IPS-20b (cell line): Measurements from ENCODE around the gene TCEAL4.
"Not testable (repeated sequence)": the region's sequence is repeated elsewhere in the genome, so short reads cannot be mapped to it uniquely, and the experiment has no call there.

ENCODE experiments used
- H3K27ac ChIP-seq: one replicate; pipeline ENCODE4 v1.5.1; 2013; ENCODE audit warnings: low read length
- H3K27me3 ChIP-seq: 2 replicates; pipeline ENCODE4 v1.6.1; 2013; ENCODE audit warnings: mild to moderate bottlenecking, low read length, inconsistent platforms; ENCODE audit not compliant: insufficient read depth
- H3K36me3 ChIP-seq: 2 replicates; pipeline ENCODE4 v1.6.1; 2013; ENCODE audit warnings: low read depth, mild to moderate bottlenecking, inconsistent platforms, low read length, moderate library complexity; ENCODE audit not compliant: insufficient read depth
- H3K4me1 ChIP-seq: 2 replicates; pipeline ENCODE4 v1.6.1; 2013; ENCODE audit warnings: mild to moderate bottlenecking, control low read depth, inconsistent platforms, low read length, moderate library complexity; ENCODE audit not compliant: insufficient read depth
- H3K4me3 ChIP-seq: 2 replicates; pipeline ENCODE4 v1.5.1; 2013; ENCODE audit warnings: mild to moderate bottlenecking, low read length, inconsistent platforms
- H3K9ac ChIP-seq: 2 replicates; pipeline ENCODE4 v1.6.1; 2013; ENCODE audit warnings: low read depth, mild to moderate bottlenecking, inconsistent platforms, low read length, moderate library complexity
- H3K9me3 ChIP-seq: 2 replicates; pipeline ENCODE4 v1.6.1; 2013; ENCODE audit warnings: mild to moderate bottlenecking, low read depth, low read length, inconsistent platforms; ENCODE audit not compliant: insufficient read depth

Gene TCEAL4

GRCh38 chrX:103595202-103595601 is 9.9 kb downstream of the TCEAL4 start:
- not testable (repeated sequence) for H3K36me3 ChIP-seq, H3K9ac ChIP-seq, H3K9me3 ChIP-seq, H3K27me3 ChIP-seq, H3K4me3 ChIP-seq, H3K27ac ChIP-seq, H3K4me1 ChIP-seq

- no peak within 1 kb of the TSS for H3K27ac ChIP-seq
Observed at GRCh38 chrX:103607364-103608305, 22.3 kb downstream of the TCEAL4 start, which contains the start of gene TCEAL3. Gene TCEAL3, plus strand, starts transcription at chrX:103607963. Its CDS starts 1,102 bp downstream, at chrX:103609065.

GRCh38 chrX:103608306-103608963 is 23.1 kb downstream of the TCEAL4 start:
- Histone ChIP-seq H3K27ac (no peak overlapping the region), H3K9me3 (no peaks in the 10 kb centered on the region)

More at GRCh38 chrX:103607364-103608305, 22.3 kb downstream of the TCEAL4 start, which contains the start of gene TCEAL3:
- Histone ChIP-seq H3K9ac (peak within 1 kb of the TSS; percentile 74; the same call in 1 of the 2 replicates), H3K27me3 (0 out of 2 replicates have a peak, but pooled peaks cover 7% of the 10 kb centered on the region), H3K36me3 (0 out of 2 replicates have a peak, but pooled peaks cover 3% of the 10 kb centered on the region), H3K4me1 (no peaks in the 10 kb centered on the region), H3K9me3 (no peaks in the 10 kb centered on the region), H3K4me3 (peak within 1 kb of the TSS; percentile 80)

GRCh38 chrX:103610282-103610681 is 25.0 kb downstream of the TCEAL4 start:
- Histone ChIP-seq H3K27me3 (0 out of 2 replicates have a peak, but pooled peaks cover 7% of the 10 kb centered on the region), H3K27ac (no peak overlapping the region), H3K9me3 (no peaks in the 10 kb centered on the region), H3K9ac (no peak overlapping the region), H3K4me3 (no peak overlapping the region), H3K4me1 (no peaks in the 10 kb centered on the region; the same call in 1 of the 2 replicates), H3K36me3 (0 out of 2 replicates have a peak, but pooled peaks cover 3% of the 10 kb centered on the region)

More at GRCh38 chrX:103608306-103608963, 23.1 kb downstream of the TCEAL4 start:
- Histone ChIP-seq H3K27me3 (0 out of 2 replicates have a peak, but pooled peaks cover 7% of the 10 kb centered on the region), H3K36me3 (0 out of 2 replicates have a peak, but pooled peaks cover 3% of the 10 kb centered on the region), H3K9ac (peak overlapping the region; percentile 74; the same call in 1 of the 2 replicates), H3K4me1 (no peaks in the 10 kb centered on the region), H3K4me3 (peak overlapping the region; percentile 80)

GRCh38 chrX:103613362-103613890 is 28.1 kb downstream of the TCEAL4 start:
- Histone ChIP-seq H3K4me1 (peaks cover 11% of the 10 kb centered on the region), H3K9ac (no peak overlapping the region), H3K4me3 (no peak overlapping the region), H3K27ac (no peak overlapping the region), H3K9me3 (no peaks in the 10 kb centered on the region), H3K27me3 (no peaks in the 10 kb centered on the region), H3K36me3 (0 out of 2 replicates have a peak, but pooled peaks cover 3% of the 10 kb centered on the region)

GRCh38 chrX:103614999-103615398 is 29.7 kb downstream of the TCEAL4 start:
- Histone ChIP-seq H3K36me3 (0 out of 2 replicates have a peak, but pooled peaks cover 3% of the 10 kb centered on the region), H3K9me3 (no peaks in the 10 kb centered on the region), H3K4me1 (peaks cover 11% of the 10 kb centered on the region), H3K4me3 (no peak overlapping the region), H3K27ac (no peak overlapping the region), H3K9ac (no peak overlapping the region), H3K27me3 (no peaks in the 10 kb centered on the region)

GRCh38 chrX:103615781-103616371 is 30.6 kb downstream of the TCEAL4 start:
- peaks cover 11% of the 10 kb centered on the region for H3K4me1 ChIP-seq
- H3K4me3 ChIP-seq, result no peak overlapping the region
- H3K9me3 ChIP-seq, result no peaks in the 10 kb centered on the region
- H3K27ac ChIP-seq, result no peak overlapping the region
- no peaks in the 10 kb centered on the region for H3K36me3 ChIP-seq
- no peaks in the 10 kb centered on the region for H3K27me3 ChIP-seq
- no peak overlapping the region for H3K9ac ChIP-seq

- Histone ChIP-seq H3K27ac (no peak overlapping the region), H3K9ac (no peak overlapping the region), H3K36me3 (no peaks in the 10 kb centered on the region), H3K4me1 (peaks cover 11% of the 10 kb centered on the region), H3K27me3 (no peaks in the 10 kb centered on the region), H3K4me3 (no peak overlapping the region), H3K9me3 (no peaks in the 10 kb centered on the region)
Observed at GRCh38 chrX:103616676-103617186, 31.4 kb downstream of the TCEAL4 start.

GRCh38 chrX:103624111-103624510 is 38.8 kb downstream of the TCEAL4 start:
- Histone ChIP-seq H3K9me3 (no peaks in the 10 kb centered on the region), H3K27ac (no peak overlapping the region), H3K4me1 (no peaks in the 10 kb centered on the region), H3K36me3 (no peaks in the 10 kb centered on the region), H3K9ac (no peak overlapping the region), H3K27me3 (no peaks in the 10 kb centered on the region), H3K4me3 (no peak overlapping the region)

- H3K4me1 ChIP-seq, result no peaks in the 10 kb centered on the region
- no peaks in the 10 kb centered on the region for H3K36me3 ChIP-seq
- H3K9ac ChIP-seq, result no peak overlapping the region
- H3K4me3 ChIP-seq, result no peak overlapping the region
- H3K27ac ChIP-seq, result no peak overlapping the region
- H3K9me3 ChIP-seq, result no peaks in the 10 kb centered on the region
- H3K27me3 ChIP-seq, result no peaks in the 10 kb centered on the region
Observed at GRCh38 chrX:103626855-103627254, 41.5 kb downstream of the TCEAL4 start.
